SH-SY5Y (cell line): ENCODE data around the gene ADAMTSL5.

ENCODE experiments used
- GATA2 ChIP-seq: IDR thresholded peaks from 2 replicates; pipeline ENCODE4 v1.6.1; 2011; ENCODE audit warnings: mild to moderate bottlenecking, low read depth, low read length
- GATA3 ChIP-seq: IDR thresholded peaks from 2 replicates; pipeline ENCODE4 v1.6.1; 2011; ENCODE audit warnings: low read depth, mild to moderate bottlenecking, low read length, moderate library complexity

Gene ADAMTSL5

GRCh38 chr19:1486720-1487575, 25.9 kb downstream of the ADAMTSL5 start:
- TF ChIP-seq GATA2: no peak
- TF ChIP-seq GATA3: no peak

- no peak for TF ChIP-seq GATA2
- no peak for TF ChIP-seq GATA3
Measured at GRCh38 chr19:1483979-1484428, 28.8 kb downstream of the ADAMTSL5 start.

- TF ChIP-seq GATA2 (no peak), GATA3 (no peak)
Measured at GRCh38 chr19:1483131-1483978, 29.5 kb downstream of the ADAMTSL5 start.

DNA sequence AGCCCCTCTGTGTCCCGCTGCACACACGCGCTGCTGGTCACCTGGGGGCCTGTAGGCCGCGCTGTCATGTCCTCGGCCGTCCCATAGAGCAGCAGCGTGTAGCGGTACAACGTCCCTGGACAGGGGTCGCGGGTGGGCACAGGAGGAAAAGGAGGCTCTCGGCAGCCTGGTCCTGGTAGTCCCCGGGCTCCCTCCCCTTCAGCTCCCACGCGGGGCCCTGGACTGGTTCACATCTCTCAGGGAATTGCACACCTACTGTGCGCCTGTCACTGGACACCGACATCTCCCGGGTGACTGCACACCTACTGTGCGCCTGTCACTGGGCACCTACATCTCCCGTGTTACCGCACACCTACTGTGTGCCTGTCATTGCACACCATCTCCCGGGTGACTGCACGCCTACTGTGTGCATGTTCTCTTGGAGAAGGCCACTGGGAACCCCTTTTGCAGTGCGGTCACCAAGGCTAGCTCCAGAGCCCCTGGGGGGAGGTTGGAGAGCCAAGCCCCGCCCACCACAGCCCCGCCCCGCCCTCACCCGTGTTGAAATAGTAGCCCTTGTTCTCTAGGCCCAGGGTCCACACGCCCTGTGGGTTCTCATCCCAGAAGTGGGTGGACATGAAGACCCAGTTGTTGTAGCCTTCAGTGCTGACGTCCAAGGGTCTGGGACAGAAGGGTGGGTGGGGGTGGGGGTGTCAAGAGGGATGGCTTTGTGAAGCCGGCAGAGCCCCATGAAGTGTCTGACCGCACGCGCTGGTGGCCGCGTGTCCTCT, 30.3 kb downstream of the ADAMTSL5 start:
- TF ChIP-seq GATA2: no peak
- no peak for TF ChIP-seq GATA3

- TF ChIP-seq GATA3: no peak
- no peak for TF ChIP-seq GATA2
Measured at GRCh38 chr19:1481893-1482360, 30.9 kb downstream of the ADAMTSL5 start.

- TF ChIP-seq GATA2 (no peak), GATA3 (no peak)
Measured at GRCh38 chr19:1481224-1481892, 31.5 kb downstream of the ADAMTSL5 start.

DNA sequence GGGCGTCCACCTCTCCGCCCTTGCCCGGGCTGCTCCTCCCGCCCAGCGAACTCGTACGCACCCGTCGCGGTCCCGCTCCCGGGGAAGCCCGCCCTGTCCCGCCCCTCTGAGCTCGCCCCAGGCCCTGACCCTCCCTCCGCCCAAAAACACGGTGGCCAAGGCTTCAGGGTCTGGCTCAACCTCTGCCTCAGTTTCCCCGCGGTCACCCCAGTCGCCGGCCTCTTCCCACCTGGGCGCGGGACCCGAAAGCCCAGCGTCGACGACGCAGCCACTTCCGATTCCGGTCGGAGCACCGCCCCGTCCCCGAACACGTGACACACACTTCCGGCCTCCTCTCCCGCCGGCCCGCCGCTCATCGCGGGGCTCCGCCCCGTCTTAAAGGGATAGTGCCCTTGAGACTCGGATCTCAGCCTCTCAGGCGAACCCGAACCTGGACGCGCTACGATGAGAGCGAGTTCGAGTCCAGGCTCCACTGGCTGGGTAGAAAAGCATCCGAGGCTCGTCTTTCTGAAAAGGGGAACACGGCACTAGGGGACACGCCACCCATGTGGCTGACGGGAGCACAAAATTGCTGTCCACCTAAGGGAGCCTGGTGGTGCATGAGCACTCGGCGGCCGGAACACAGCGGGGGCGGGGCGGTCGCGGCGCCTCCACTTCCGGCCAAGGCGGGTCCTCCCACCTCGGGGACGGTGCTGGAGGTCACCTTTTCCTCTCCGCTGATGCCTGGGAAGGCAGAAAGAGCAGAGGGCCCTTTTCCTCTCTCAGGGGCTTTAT, 33.7 kb downstream of the ADAMTSL5 start, which contains the start of gene C19orf25:
TSS of gene C19orf25 (minus strand) at position 282 of the 774 bp plus-strand sequence. CDS start 312 bp downstream, outside the sequence.
- TF ChIP-seq GATA3 (no peak), GATA2 (no peak)

- TF ChIP-seq GATA3: no peak
- no peak for TF ChIP-seq GATA2
Measured at GRCh38 chr19:1475751-1476437, 36.9 kb downstream of the ADAMTSL5 start.

DNA sequence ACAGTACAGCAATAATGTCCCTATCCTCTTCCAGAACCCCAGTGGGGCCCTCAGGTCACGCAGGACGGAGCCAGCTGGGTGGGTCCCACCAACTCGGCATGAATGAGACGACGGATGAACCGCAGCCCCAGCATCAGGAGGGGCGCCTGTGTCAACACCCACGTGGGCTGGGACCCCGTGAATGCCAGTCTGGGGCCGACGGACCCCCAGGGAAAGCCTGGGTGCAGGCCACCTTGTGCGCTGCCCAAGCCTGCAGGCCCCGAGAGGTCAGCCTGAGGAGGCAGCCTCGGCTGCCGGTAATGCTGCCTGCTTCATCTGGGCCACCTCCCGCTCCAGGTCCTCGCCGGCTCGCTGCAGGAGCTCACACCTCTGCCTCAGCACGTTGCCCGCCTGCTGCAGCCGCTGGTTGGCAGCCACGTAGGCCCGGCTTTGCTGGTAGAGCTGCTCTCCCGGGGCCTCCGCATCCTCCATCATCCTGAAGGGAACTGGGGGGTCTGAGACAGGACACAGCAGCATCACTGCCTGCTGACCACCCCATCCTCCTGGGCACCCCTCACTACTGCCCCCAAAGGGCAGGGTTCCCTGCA, 38.0 kb downstream of the ADAMTSL5 start:
- TF ChIP-seq GATA3 (no peak), GATA2 (no peak)

- TF ChIP-seq GATA3 (no peak), GATA2 (no peak)
Measured at GRCh38 chr19:1474011-1474764, 38.6 kb downstream of the ADAMTSL5 start.

DNA sequence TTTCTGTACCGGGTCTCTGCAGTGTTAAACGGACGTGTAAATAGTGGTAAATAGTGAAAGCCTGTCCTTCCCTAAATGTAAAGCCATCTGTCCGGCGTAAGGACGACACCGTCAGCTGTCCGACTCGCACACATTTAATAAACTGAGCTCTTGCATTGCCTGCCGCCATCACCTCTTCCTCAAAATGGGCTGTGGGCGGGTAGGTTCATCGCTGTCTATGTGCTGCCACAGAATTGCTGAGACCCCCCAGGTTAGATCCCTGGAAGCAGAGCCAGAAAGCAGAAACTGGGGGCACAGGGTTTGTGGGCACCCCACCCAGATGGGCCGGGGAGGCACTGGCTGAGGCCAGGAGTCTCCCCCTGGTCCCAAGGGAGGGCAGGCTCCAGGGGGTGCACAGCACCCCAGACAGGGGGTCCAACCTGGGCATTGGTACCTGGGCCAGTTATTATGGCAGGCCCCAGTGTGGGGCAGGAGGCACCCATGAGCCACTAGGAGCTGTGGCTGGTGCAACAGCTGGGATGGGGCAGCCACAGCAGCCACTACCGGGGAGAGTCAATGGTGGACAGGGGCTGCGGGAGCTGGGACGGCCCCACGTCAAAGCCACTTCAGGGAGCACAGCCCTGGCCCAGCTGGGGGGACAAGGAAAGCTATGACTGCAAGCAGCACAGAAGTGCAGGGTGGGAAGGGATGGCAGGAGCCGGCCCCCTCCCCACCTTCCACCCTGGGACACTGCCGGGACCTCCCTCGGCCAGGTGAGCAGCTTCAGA, 39.6 kb downstream of the ADAMTSL5 start:
- no peak for TF ChIP-seq GATA3
- no peak for TF ChIP-seq GATA2
